Measurements from ENCODE around the gene RYR2.

DNA sequence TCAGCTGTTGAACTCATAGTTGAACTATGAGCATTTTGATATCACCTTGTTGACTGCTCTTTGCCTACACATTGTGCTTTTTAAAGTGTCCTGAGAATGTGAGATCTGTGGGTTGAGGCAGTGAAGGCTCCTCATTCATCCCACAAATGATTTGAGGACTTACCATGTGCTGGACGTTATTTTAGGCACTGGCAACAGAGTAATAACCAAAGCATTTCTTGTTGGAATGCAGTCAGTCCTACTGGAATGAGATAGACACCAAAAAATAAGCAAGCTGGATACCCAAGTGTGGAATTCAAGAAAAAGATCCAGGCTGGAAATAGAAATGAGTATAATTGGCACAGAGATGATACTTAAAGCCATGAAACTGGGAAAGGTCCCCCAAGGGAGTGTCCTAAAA is 775.3 kb downstream of the RYR2 start:
- TF ChIP-seq FOSL1 (IDR thresholded peaks at IDR 0.05; ENCODE audit: insufficient read depth, low read depth, low read length) (no peak), CBX8 (IDR thresholded peaks at IDR 0.05; ENCODE audit: borderline replicate concordance, low read depth, low read length) (no peak), EZH2 (IDR thresholded peaks at IDR 0.05; ENCODE audit: low read depth, low read length, severe bottlenecking) (no peak), SP4 (IDR thresholded peaks at IDR 0.05; ENCODE audit: low read length) (no peak), RBBP5 (IDR thresholded peaks at IDR 0.05; ENCODE audit: borderline replicate concordance, low read depth, low read length) (no peak), HDAC2 (IDR thresholded peaks at IDR 0.05; ENCODE audit: borderline replicate concordance in 1 of 2, low read depth in 2 of 2, low read length in 2 of 2) (no peak), POLR2A (IDR thresholded peaks at IDR 0.05; ENCODE audit: control extremely low read depth in 1 of 2, low read depth in 2 of 2, low read length in 2 of 2) (no peak), RFX5 (IDR thresholded peaks at IDR 0.05; ENCODE audit: borderline replicate concordance, low read depth, low read length) (no peak), CEBPB (IDR thresholded peaks at IDR 0.05; ENCODE audit: low read depth, low read length) (no peak), SIRT6 (IDR thresholded peaks at IDR 0.05; ENCODE audit: low read length) (no peak), ATF2 (IDR thresholded peaks at IDR 0.05; ENCODE audit: low read length) (no peak), TEAD4 (IDR thresholded peaks at IDR 0.05; ENCODE audit: low read depth, low read length) (no peak)
- TF ChIP-seq, protein P1, sequence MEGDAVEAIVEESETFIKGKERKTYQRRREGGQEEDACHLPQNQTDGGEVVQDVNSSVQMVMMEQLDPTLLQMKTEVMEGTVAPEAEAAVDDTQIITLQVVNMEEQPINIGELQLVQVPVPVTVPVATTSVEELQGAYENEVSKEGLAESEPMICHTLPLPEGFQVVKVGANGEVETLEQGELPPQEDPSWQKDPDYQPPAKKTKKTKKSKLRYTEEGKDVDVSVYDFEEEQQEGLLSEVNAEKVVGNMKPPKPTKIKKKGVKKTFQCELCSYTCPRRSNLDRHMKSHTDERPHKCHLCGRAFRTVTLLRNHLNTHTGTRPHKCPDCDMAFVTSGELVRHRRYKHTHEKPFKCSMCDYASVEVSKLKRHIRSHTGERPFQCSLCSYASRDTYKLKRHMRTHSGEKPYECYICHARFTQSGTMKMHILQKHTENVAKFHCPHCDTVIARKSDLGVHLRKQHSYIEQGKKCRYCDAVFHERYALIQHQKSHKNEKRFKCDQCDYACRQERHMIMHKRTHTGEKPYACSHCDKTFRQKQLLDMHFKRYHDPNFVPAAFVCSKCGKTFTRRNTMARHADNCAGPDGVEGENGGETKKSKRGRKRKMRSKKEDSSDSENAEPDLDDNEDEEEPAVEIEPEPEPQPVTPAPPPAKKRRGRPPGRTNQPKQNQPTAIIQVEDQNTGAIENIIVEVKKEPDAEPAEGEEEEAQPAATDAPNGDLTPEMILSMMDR (IDR thresholded peaks at IDR 0.05; ENCODE audit: control extremely low read depth in 1 of 3, insufficient read depth in 1 of 3, low read depth in 1 of 3, low read length in 3 of 3) = no peak
